HG03520 (cell line): ENCODE measurements around the gene CAVIN4.

ENCODE experiments used
- ATAC-seq: cut with Tn5 transposase; IDR thresholded peaks from one replicate; pipeline ENCODE4 v1.9.1; 2021; ENCODE audit warnings: mild to moderate bottlenecking, moderate library complexity; ENCODE audit not compliant: unreplicated experiment

CAVIN4 gene

GRCh38 chr9:100589582-100589981 lies 11.7 kb downstream of the CAVIN4 start:
- ATAC-seq = no peak

DNA sequence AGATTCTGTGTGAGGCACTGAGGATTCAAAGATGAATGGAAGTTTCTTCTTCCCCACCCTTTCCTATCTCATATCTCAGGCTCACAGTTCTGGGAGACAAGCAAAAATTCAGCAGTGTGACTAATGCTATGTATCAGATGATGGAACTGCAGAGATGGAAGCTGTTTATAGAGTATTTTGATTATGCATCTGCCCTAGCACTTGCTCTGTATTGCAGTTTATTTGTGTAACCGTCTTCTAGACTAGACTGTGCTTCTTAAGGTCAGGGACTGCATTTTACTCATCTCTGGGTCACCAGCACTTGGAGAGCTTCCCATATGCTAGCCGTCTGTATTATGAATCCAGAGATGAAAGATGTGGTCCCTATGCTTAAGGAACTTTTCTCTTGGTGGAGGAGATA lies 12.6 kb downstream of the CAVIN4 start:
- no peak for ATAC-seq

DNA sequence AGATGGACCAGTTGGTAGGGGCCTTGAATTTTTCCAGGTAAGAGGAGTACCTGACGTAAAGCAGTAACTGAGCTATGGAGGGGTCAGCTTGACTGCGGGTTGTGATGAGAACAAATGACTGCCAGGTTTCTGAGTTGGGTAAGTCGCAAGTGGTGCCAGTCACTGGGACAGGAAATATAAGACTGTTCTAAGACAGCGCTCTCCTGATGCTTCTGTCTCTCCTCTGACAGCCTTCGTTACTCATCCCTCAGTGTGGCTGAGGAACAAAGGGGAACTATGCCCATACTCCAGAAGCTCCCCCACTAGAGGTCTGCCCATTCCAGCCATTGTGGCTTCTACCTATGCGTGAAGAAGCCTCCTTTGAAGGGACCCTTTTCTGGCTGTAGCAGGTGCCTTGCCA lies 13.3 kb downstream of the CAVIN4 start:
- ATAC-seq = no peak

- no peak for ATAC-seq
Measured at GRCh38 chr9:100591639-100592412, 13.9 kb downstream of the CAVIN4 start.

DNA sequence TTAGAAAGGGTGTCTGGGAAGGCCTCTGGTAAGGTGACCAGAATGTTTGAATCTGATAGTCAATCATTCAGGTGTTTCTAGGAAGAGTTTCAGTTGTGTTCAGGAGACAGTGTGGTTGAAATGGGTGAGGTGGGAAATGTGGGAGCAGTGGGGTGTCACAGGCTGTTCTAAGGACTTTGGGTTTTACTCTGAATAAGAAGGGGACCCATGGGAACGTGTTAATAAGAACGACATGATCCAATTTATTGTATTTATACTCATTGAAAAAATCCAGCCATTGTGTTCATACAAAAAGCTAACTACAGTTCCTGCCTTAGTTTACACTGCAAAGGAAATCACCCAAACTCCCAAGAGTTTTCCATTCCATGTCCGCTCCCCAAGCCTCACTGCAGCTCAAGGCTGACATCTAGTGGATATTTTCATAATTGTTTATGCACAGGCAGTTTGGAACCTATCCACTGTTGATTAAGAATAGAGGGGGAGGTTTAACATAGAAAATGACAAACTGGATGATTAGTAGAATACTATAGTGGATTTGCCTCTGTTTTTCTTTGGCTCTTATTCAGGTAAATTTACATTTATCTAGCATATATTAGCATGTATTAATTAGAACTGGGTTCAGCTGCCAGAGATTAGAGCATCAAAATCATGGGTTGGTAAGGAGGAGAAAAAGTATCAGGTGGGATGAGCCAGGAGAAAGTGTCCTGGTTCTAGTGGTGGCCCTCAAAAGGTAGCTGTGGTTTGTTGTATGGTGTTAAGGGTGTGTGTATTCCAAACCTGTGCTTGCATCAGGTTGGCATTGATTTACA lies 17.7 kb downstream of the CAVIN4 start:
- ATAC-seq = peak; percentile 41

DNA sequence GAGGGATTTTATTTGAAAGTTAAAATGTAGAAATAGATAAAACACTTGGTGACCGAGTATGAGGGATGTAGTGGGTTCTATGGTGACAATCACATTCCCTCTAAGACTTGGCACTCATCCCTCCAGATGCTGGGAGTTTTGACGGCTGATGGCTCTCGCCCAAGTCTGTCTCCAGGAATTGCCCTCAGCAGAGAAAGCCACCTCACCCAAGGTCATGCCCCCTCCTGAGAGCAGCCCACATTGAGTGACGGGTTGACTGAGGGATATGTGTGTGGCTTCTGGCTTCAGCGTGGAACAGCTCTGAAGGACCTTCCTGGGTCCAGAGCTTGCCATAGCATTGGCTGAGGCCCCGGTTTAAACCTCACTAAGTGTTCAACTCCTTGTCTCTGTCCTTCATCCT lies 19.4 kb downstream of the CAVIN4 start:
- ATAC-seq = no peak

DNA sequence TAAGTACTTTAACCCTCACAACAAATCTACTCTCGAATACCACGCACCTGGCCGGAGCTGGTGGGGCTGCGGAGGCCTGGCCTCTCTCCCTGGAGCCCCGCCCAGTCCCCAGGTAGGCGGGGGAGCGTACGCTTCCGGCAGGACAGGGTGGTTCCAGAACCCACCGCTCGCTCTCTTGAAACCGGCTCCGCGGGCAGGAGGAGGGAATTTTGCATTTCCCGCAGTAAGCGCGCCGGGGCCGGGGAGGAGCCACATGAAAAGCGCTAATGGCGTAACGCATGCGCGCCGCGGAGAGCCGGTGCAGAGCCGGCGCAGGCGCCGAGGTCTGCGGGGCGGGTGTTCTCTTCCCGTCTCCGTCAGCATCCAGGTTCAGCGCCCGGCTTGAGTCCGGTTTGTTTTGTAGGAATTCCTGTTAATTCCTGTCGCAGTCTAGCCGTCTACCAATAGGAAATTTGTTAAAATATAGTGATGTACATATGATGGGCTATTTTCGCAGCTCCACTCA lies 20.8 kb downstream of the CAVIN4 start:
- peak; percentile 64 for ATAC-seq

DNA sequence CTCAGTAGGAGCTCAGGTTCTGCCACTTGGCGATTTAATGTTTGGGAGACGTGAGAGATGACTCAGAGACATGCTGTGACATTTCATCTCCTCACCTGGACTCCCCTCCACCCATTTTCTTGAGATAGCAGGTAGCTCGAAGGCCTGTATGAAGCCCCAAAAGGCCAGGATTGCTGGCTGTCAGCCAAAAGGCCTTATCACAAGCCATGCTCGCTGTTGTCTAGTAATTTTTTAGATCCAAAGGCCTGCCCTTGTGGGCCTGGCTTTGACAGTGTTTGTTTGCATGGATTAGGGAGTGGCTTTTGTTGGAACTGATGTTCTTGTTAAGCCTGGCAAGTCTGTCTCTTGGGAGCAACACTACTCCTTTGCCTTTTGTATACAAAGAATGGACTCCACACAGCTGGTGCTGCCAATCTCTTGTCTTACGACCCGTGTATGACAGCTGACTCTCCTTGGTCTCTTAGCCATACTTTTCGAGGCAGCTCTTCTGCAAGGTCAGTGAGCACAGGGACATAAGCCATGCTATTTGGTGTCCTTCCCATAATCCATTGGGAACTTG lies 22.7 kb downstream of the CAVIN4 start:
- no peak for ATAC-seq

DNA sequence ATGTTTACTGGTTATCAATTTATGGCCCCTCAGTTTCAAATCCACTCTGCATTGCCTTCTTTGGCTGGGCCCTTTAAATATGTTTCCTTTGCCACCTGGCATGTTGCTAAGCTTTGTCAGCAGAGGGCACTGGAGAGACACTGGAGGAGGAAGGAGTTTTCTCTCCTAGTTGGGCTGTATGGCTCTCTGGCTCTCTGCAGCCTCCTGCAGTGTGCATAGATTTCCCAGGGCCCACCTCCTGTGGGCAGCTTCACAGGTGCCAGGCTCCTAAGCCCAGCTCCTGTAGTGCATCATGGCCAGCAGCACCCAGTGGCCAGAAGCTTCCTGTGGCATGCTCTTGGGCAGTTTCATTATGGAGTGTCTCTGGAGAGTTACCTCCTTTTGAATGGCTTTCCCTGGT lies 23.3 kb downstream of the CAVIN4 start:
- peak; percentile 55 for ATAC-seq

DNA sequence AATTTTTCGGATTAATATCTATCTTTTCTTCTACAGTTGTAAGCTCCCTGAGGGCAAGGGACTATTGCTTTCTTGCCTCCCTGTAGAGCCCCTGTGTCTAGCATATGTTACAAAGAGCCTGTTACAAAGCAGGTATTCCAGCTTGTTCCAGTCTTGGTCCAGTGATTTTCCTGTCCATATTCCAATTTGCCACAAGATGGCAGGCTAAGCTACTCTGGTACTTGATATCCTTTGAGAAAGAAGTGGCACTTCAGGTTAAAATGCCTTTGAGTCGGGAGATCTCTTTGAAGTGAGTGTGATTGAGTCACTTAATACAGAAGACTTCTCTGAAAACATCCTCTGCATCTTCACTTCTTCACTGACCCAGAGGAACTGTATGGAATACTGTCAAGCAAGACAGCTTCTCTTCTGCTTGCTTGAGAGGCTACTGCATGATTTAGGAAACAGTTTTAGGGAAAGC lies 24.5 kb downstream of the CAVIN4 start:
- no peak for ATAC-seq

DNA sequence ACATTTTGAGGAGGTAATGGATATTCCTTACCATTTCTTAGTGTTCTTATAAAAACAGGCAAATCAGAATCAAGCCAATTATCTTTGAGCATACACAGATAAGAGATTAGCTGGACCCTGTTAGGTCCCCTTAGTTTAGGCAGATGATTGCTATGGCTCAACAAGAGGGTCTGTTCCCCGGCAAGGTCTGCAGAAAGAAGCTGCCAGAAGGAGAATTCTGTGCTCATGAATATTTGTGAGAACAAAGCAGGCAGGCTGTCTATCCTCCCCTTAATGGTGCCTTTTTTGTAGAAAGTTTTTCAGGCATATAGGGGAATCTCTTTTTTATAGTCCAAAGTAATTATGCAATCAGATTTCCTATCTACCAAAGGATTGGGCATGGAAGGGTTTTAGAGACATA lies 27.5 kb downstream of the CAVIN4 start:
- no peak for ATAC-seq

DNA sequence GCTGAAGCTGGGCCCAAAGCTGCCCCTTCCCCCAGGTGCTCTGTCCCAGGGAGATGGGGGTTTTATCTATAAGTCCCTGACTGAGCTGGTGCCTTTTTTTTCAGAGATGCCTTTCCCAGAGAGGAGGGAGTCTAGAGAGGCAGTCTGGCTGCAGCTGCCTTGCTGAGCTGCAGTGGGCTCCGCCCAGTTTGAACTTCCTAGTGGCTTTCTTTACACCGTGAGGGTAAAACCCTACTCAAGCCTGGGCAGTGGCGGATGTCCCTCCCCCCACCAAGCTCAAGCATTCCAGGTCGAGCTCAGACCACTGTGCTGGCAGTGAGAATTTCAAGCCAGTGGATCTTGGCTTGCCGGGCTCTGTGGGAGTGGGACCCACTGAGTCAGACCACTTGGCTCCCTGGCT lies 41.3 kb downstream of the CAVIN4 start:
- ATAC-seq = no peak

DNA sequence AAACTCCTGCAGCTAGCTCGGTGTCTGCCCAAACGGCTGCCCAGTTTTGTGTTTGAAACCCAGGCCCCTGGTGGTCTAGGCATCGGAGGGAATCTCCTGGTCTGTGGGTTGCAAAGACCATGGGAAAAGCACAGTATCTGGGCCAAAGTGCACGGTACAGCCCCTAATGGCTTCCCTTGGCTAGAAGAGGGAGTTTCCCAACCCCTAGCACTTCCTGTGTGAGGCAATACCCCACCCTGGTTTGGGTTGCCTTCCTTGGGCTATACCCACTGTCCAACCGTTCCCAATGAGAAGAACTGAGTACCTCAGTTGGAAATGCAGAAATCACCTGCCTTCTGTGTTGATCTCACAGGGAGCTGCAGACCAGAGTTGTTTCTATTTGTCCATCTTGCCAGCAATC lies 41.8 kb downstream of the CAVIN4 start:
- ATAC-seq = no peak

- no peak for ATAC-seq
Measured at GRCh38 chr9:100623969-100624368, 46.1 kb downstream of the CAVIN4 start.

- no peak for ATAC-seq
Measured at GRCh38 chr9:100626949-100627348, 49.1 kb downstream of the CAVIN4 start.

DNA sequence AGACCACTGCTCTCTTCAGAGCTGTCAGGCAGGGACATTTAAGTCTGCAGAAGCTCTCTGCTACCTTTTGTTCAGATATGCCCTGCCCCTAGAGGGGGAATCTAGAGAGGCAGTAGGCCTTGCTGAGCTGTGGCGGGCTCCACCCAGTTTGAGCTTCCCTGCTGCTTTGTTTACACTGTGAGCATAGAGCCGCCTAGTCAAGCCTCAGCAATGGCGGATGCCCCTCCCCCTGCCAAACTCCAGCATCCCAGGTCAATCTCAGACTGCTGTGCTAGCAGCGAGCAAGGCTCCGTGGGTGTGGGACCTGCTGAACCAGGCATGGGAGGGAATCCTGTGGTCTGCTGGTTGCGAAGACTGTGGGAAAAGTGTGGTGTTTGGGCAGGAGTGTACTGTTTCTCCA lies 59.9 kb downstream of the CAVIN4 start:
- ATAC-seq = no peak
